Gastrocnemius medialis (tissue), 4 donors: Measurements from ENCODE around the gene GRID2. TPM values are rescaled to one million over a fixed set of nuclear protein-coding genes. Genes with fewer than 3 reads are reported as not detected.

Experiments
- ATAC-seq, 2 donors: fragments of 150-250 bp; one replicate each; pipeline ENCODE4 v1.9.1; 2016
- DNase-seq, 2 donors: peaks; one replicate each; pipeline ENCODE4 v3.0.0-alpha.2; 2019
- H3K27ac ChIP-seq, 4 donors: fragments of 200-600 bp; sonication (generic); 1 replicate in 1 of 4; 2 replicates in 3 of 4; pipeline ENCODE4 v1.5.1; 2016 to 2018; ENCODE audit warnings: mild to moderate bottlenecking in 2 of 4, moderate library complexity in 1 of 4
- H3K27me3 ChIP-seq, 3 donors: fragments of 200-600 bp; sonication (generic) in 2 of 3; 1 replicate in 1 of 3; 2 replicates in 2 of 3; pipeline versions ENCODE4 v1.5.1 to v1.6.0; 2016 to 2019; ENCODE audit warnings: mild to moderate bottlenecking in 1 of 3, moderate library complexity in 1 of 3
- H3K36me3 ChIP-seq, 2 donors: fragments of 200-600 bp; sonication (generic) in 1 of 2; one replicate each; pipeline ENCODE4 v1.5.1; 2017 to 2018
- H3K4me1 ChIP-seq, 2 donors: fragments of 200-600 bp; sonication (generic) in 1 of 2; one replicate each; pipeline ENCODE4 v1.5.1; 2016 to 2017; ENCODE audit warnings: mild to moderate bottlenecking in 2 of 2
- H3K4me3 ChIP-seq, 4 donors: fragments of 200-600 bp; sonication (generic) in 3 of 4; 1 replicate in 1 of 4; 2 replicates in 3 of 4; pipeline ENCODE4 v1.5.1; 2016 to 2019; ENCODE audit warnings: mild to moderate bottlenecking in 2 of 4
- H3K9me3 ChIP-seq, 3 donors: fragments of 200-600 bp; sonication (generic) in 2 of 3; 1 replicate in 1 of 3; 2 replicates in 2 of 3; pipeline ENCODE4 v1.5.1; 2016 to 2019
- CTCF ChIP-seq, 5 experiments: fragments of 450-650 bp in 3 of 5; fragments of 200-600 bp in 2 of 5; sonication (generic) in 2 of 5; IDR thresholded peaks in 4 of 5; conservative IDR thresholded peaks in 1 of 5; 1 replicate in 4 of 5; 2 replicates in 1 of 5; pipeline ENCODE4 v1.5.1; 2016 to 2019; ENCODE audit warnings: antibody characterized with exemption in 5 of 5, mild to moderate bottlenecking in 3 of 5, moderate library complexity in 3 of 5
- POLR2A ChIP-seq, 2 donors: fragments of 450-650 bp; IDR thresholded peaks; one replicate each; pipeline ENCODE4 v1.6.1; 2017; ENCODE audit warnings: antibody characterized with exemption in 2 of 2, mild to moderate bottlenecking in 2 of 2, moderate library complexity in 2 of 2
- in situ Hi-C, 4 donors: fragments of 200-750 bp; cut with MboI; loops; one replicate each; pipeline versions ENCODE4 v1.15.0 to v1.8.0; 2017; ENCODE audit warnings: low sequenced_read_pairs in 4 of 4
- intact Hi-C: fragments of 100-400 bp; cut with DNase I; formaldehyde crosslinking; loops from one replicate; pipeline ENCODE4 v1.15.1; 2023; ENCODE audit warnings: low total_unique reads
- total RNA-seq, 4 donors: library from RNA; depleted of rRNA; stranded (reverse); fragments of >200 nt; gene quantifications; one replicate each; pipeline versions ENCODE4 v1.1.0 to v1.2.3, GENCODE V29; 2016

The GRID2 gene
- total RNA-seq, 4 donors from 2014 or later: not detected

GRCh38 chr4:92970996-92971395 lies 667.2 kb downstream of the GRID2 start:
- Histone ChIP-seq H3K4me1 (no peaks in the 10 kb centered on the region), H3K9me3 (no peaks in the 10 kb centered on the region), H3K27ac (no peak overlapping the region), H3K36me3 (no peaks in the 10 kb centered on the region), H3K27me3 (no peaks in the 10 kb centered on the region), H3K4me3 (no peak overlapping the region)
- no peak for TF ChIP-seq CTCF (IDR thresholded peaks at IDR 0.05 in 4 of 5, conservative IDR thresholded peaks at IDR 0.05 in 1 of 5)
- TF ChIP-seq POLR2A (IDR thresholded peaks at IDR 0.05): no peak
- intact Hi-C loops (no loop called here), in situ Hi-C loops (no loop called here)
- ATAC-seq: no peak
- no peak for DNase-seq

- no peak overlapping the region for H3K27ac ChIP-seq
- TF ChIP-seq POLR2A (IDR thresholded peaks at IDR 0.05) (no peak), CTCF (IDR thresholded peaks at IDR 0.05 in 4 of 5, conservative IDR thresholded peaks at IDR 0.05 in 1 of 5) (no peak)
- no peak for ATAC-seq
- no peak for DNase-seq
- intact Hi-C loops (no loop called here), in situ Hi-C loops (no loop called here)
- H3K9me3 ChIP-seq: no peaks in the 10 kb centered on the region
- H3K4me3 ChIP-seq: no peak overlapping the region
- no peaks in the 10 kb centered on the region for H3K36me3 ChIP-seq
- H3K27me3 ChIP-seq: no peaks in the 10 kb centered on the region
- no peaks in the 10 kb centered on the region for H3K4me1 ChIP-seq
These were observed 684.5 kb downstream of the GRID2 start for GRCh38 chr4:92988301-92988700.

- no peaks in the 10 kb centered on the region for H3K4me1 ChIP-seq
- no peak overlapping the region for H3K4me3 ChIP-seq
- no peaks in the 10 kb centered on the region for H3K27me3 ChIP-seq
- TF ChIP-seq CTCF (IDR thresholded peaks at IDR 0.05 in 4 of 5, conservative IDR thresholded peaks at IDR 0.05 in 1 of 5) (no peak), POLR2A (IDR thresholded peaks at IDR 0.05) (no peak)
- DNase-seq (no peak), ATAC-seq (no peak)
- no peak overlapping the region for H3K27ac ChIP-seq
- no peaks in the 10 kb centered on the region for H3K36me3 ChIP-seq
- intact Hi-C loops (no loop called here), in situ Hi-C loops (no loop called here)
- H3K9me3 ChIP-seq: no peaks in the 10 kb centered on the region
These were observed 689.0 kb downstream of the GRID2 start for GRCh38 chr4:92992758-92993157.

- no peak overlapping the region for H3K4me3 ChIP-seq
- no peaks in the 10 kb centered on the region for H3K4me1 ChIP-seq
- intact Hi-C loops (no loop called here), in situ Hi-C loops (no loop called here)
- no peaks in the 10 kb centered on the region for H3K9me3 ChIP-seq
- H3K27ac ChIP-seq: no peak overlapping the region
- no peak for DNase-seq
- no peaks in the 10 kb centered on the region for H3K27me3 ChIP-seq
- H3K36me3 ChIP-seq: no peaks in the 10 kb centered on the region
- ATAC-seq: no peak
- no peak for TF ChIP-seq CTCF (IDR thresholded peaks at IDR 0.05 in 4 of 5, conservative IDR thresholded peaks at IDR 0.05 in 1 of 5)
- no peak for TF ChIP-seq POLR2A (IDR thresholded peaks at IDR 0.05)
These were observed 691.0 kb downstream of the GRID2 start for GRCh38 chr4:92994727-92995126.

GRCh38 chr4:92996533-92996932 lies 692.8 kb downstream of the GRID2 start:
- Histone ChIP-seq H3K27me3 (no peaks in the 10 kb centered on the region), H3K9me3 (no peaks in the 10 kb centered on the region), H3K4me3 (no peak overlapping the region), H3K4me1 (no peaks in the 10 kb centered on the region), H3K27ac (no peak overlapping the region), H3K36me3 (no peaks in the 10 kb centered on the region)
- in situ Hi-C loops (no loop called here), intact Hi-C loops (no loop called here)
- TF ChIP-seq CTCF (IDR thresholded peaks at IDR 0.05 in 4 of 5, conservative IDR thresholded peaks at IDR 0.05 in 1 of 5) (no peak), POLR2A (IDR thresholded peaks at IDR 0.05) (no peak)
- no peak for DNase-seq
- no peak for ATAC-seq
